Measurements from ENCODE around the gene LRRC3C.

Gene LRRC3C

DNA sequence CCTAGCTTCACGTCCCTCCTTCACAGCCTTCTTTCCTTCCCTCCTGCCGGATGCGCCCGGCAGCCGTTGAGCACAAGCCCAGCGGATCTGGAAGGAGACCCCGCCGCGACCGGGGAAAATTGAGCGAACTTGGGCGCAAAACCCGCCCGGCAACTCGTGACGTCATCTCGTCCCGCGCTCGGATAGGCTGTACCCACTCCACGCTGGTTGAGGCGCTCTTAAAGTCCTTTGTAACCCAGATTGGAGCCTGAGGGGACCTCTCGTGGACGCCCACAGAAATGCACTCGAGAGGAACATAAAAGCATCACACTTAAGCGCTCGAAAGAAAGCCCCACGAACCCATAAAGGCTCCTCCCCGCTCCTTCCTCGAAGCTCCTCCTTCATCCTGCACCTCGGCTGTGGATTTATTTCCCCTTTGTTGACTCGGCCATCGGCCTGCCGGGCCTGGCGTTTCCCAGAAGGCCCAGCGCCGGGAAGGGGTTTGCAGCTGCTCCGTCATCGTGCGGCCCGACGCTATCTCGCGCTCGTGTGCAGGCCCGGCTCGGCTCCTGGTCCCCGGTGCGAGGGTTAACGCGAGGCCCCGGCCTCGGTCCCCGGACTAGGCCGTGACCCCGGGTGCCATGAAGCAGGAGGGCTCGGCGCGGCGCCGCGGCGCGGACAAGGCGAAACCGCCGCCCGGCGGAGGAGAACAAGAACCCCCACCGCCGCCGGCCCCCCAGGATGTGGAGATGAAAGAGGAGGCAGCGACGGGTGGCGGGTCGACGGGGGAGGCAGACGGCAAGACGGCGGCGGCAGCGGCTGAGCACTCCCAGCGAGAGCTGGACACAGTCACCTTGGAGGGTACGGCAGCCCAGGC is 53.0 kb downstream of the LRRC3C start, which contains the start of gene PSMD3:
TSS of gene PSMD3 (plus strand) at position 457 of the 856 bp plus-strand sequence. CDS start at position 621, 164 bp downstream.
- H3K4me3 ChIP-seq (ENCODE audit: low read depth, low read length): peak within 1 kb of the TSS; percentile 94
- peaks cover 19% of the 10 kb centered on the region for H3K36me3 ChIP-seq (ENCODE audit: control insufficient read depth, insufficient read depth, low read length)
- peak within 1 kb of the TSS; percentile 89 for H3K9ac ChIP-seq (ENCODE audit: low read depth, low read length)
- H3K4me1 ChIP-seq (ENCODE audit: control insufficient read depth, insufficient read depth, low read length): peaks cover 10% of the 10 kb centered on the region
- no peaks in the 10 kb centered on the region for H3K9me3 ChIP-seq (ENCODE audit: control insufficient read depth, insufficient read depth, low read length)
- peak within 1 kb of the TSS; percentile 95 for H3K27ac ChIP-seq (ENCODE audit: low read depth, low read length)
- H3K27me3 ChIP-seq (ENCODE audit: control insufficient read depth, insufficient read depth, low read length): no peaks in the 10 kb centered on the region

GRCh38 chr17:39981207-39981741 is 53.7 kb downstream of the LRRC3C start:
- Histone ChIP-seq H3K27me3 (ENCODE audit: control insufficient read depth, insufficient read depth, low read length) (no peaks in the 10 kb centered on the region), H3K9me3 (ENCODE audit: control insufficient read depth, insufficient read depth, low read length) (no peaks in the 10 kb centered on the region), H3K27ac (ENCODE audit: low read depth, low read length) (peak overlapping the region; percentile 95), H3K4me1 (ENCODE audit: control insufficient read depth, insufficient read depth, low read length) (peaks cover 10% of the 10 kb centered on the region), H3K9ac (ENCODE audit: low read depth, low read length) (peak overlapping the region; percentile 89), H3K36me3 (ENCODE audit: control insufficient read depth, insufficient read depth, low read length) (peaks cover 26% of the 10 kb centered on the region), H3K4me3 (ENCODE audit: low read depth, low read length) (peak overlapping the region; percentile 94)

DNA sequence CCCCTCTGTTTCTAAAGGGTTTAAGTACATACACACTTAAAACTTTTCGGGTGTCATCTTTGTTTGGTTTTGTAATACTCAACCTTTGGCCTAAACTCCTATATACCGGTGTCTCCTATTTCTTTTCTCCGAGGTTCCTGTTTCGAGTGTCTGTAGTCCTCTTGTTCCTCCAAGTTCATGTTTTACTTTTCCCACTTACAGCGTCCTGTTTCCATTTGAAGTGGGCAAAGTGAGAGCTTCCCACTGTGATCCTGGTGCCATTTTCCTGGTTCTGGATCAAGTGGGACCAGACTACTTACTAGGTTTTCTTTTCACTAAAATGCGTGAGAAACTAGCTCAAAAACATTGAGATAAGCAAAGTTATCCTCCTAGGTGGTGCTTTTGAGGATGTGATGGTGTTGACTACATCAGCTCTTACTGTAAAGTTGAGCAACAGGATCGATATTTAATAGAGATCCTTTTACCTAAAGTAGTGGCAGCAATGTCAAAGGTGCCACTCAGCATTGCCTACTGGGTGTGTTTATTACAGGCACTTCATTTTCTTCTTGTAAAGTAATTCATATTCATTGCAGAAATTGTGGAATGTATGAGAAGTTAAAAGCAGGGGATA is 54.3 kb downstream of the LRRC3C start:
- Histone ChIP-seq H3K9ac (ENCODE audit: low read depth, low read length) (peak overlapping the region; percentile 89; the same call in 1 of the 2 replicates), H3K4me1 (ENCODE audit: control insufficient read depth, insufficient read depth, low read length) (peaks cover 10% of the 10 kb centered on the region), H3K9me3 (ENCODE audit: control insufficient read depth, insufficient read depth, low read length) (no peaks in the 10 kb centered on the region), H3K4me3 (ENCODE audit: low read depth, low read length) (peak overlapping the region; percentile 94), H3K27me3 (ENCODE audit: control insufficient read depth, insufficient read depth, low read length) (no peaks in the 10 kb centered on the region), H3K36me3 (ENCODE audit: control insufficient read depth, insufficient read depth, low read length) (peaks cover 32% of the 10 kb centered on the region), H3K27ac (ENCODE audit: low read depth, low read length) (no peak overlapping the region)

- Histone ChIP-seq H3K9ac (ENCODE audit: low read depth, low read length) (no peak overlapping the region), H3K9me3 (ENCODE audit: control insufficient read depth, insufficient read depth, low read length) (no peaks in the 10 kb centered on the region), H3K36me3 (ENCODE audit: control insufficient read depth, insufficient read depth, low read length) (peaks cover 96% of the 10 kb centered on the region), H3K27me3 (ENCODE audit: control insufficient read depth, insufficient read depth, low read length) (no peaks in the 10 kb centered on the region), H3K27ac (ENCODE audit: low read depth, low read length) (no peak overlapping the region), H3K4me3 (ENCODE audit: low read depth, low read length) (no peak overlapping the region), H3K4me1 (ENCODE audit: control insufficient read depth, insufficient read depth, low read length) (no peaks in the 10 kb centered on the region)
These were observed 60.8 kb downstream of the LRRC3C start for GRCh38 chr17:39988206-39988810.

DNA sequence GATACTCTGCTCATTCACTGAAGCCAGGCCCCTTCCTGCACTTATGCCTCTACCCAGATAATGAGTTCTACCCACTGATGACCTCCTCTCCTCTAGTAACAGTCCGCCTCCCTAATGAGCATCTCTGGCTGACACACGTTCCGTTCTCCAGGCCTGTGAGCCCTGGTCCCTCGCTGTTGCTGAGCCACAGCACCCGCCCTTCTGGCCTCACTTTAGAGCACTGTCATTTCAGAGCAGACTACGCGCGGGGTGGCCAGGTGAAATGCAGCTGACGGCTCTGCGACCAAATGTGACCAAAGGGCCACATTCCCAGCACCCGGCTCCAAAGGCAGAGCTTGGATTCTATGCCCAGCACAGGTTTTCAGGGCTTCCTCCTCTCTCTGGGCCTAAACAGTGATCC is 66.9 kb downstream of the LRRC3C start:
- Histone ChIP-seq H3K27me3 (ENCODE audit: control insufficient read depth, insufficient read depth, low read length) (no peaks in the 10 kb centered on the region), H3K27ac (ENCODE audit: low read depth, low read length) (no peak overlapping the region), H3K4me3 (ENCODE audit: low read depth, low read length) (no peak overlapping the region), H3K9me3 (ENCODE audit: control insufficient read depth, insufficient read depth, low read length) (no peaks in the 10 kb centered on the region), H3K9ac (ENCODE audit: low read depth, low read length) (no peak overlapping the region), H3K4me1 (ENCODE audit: control insufficient read depth, insufficient read depth, low read length) (no peaks in the 10 kb centered on the region), H3K36me3 (ENCODE audit: control insufficient read depth, insufficient read depth, low read length) (peaks cover 77% of the 10 kb centered on the region)

Data from HUES48 (cell line).